HG02840 (cell line): Measurements from ENCODE around the gene TTC34.

ENCODE experiments used
- ATAC-seq: cut with Tn5 transposase; IDR thresholded peaks from one replicate; pipeline ENCODE4 v1.9.1; 2021; ENCODE audit warnings: mild to moderate bottlenecking, moderate library complexity, moderate number of reproducible peaks; ENCODE audit not compliant: unreplicated experiment, low FRiP score

The TTC34 gene

DNA sequence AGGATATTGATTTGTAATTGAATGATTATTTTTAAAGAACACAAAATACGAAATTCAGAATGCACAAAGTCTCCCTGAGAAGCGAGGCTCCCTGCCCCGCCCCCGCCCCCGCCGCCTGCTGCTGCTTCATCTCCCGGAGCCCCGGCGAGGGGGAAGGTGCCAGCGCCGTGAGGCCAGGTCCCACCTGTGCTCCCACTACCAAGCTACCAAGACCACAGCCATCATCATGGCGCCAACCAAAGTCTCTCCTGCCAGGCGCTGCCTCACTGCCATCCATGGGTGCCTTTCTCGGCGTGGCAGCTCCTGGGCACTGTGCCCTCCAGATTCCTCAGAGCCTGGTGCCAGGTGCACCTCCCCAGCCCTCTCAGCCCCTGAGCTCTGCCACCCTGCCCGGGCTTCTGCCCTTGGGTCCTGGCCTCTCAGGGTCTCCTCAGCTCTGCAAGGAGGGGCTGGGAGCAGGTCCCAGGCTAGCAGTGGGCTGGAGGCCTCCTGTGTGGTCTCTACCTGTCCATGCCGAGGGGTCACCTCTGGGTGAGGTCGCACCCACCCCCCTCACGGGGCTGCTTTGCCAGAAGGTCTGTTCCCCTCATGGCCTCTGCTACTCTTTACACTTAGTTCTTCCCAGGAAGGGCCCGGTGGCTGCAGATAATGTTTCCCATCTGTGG is 29.4 kb upstream of the TTC34 start:
- ATAC-seq, result no peak

DNA sequence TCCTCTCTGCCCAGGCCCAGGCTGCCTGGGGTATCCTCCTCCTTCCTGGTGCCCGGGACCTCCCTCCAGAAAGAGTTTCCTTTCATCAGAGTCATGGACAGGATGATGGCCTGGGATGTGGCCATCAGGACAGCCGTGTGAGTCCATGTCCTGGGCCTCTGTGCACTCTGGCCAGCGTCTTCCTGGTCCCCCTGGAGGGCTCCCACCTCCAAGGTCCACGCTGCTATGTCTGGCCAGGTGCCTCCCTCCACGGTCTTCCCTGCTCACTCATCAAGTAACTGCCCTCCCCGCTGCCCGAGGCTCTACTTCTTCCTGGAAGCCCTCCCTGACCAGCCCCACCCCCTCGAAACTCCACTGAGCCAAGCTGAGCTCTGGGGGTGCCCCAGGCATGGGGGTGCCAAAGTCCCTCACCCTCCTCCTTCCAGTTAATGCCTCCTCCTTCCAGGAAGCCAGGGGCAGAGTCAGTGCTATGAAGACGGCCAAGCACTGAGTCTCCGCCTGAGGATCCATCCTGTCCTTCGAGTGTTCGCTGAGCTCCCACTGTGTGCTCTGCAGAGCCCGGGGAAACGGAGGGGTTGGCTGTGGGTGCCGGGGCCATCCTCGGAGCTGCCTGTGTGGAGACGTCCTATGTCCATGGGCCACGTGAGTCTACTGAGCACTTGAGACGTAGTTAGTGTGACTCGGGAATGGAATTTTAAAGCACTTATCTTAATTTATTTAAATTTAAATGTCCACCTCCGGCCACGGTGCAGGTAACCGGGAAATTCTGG is 28.5 kb upstream of the TTC34 start:
- ATAC-seq, result no peak

DNA sequence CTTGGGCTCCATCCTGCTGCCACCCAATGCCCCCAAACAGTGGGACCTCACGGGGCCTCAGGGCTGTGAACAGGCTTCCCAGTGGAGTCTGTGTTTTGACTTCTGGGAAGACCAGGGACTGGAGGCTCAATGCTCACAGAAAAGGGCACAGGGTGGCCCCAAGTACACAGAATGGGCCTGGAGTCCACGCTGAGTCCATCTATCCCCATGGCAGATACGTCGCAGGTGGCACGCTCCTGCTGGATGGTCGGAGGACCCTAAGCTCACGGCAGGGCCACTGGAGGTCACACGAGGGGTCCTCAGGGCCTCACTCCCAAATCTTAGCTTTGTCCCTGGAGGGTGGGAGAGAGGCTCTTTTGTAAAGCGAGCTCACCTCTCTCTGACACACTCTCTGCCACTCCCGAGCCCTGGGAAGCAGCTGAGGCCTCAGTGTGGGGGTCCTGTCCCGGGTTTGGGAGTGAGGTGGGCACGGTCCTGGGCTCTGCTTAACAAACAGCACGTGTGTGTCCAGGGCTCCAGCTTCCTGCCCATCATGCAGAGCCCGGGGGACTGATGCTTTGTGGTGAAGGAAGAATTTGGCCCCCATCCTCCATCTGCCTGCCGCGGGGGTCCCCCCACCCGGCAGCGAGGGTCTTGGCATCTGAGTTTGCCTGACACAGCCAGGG is 27.2 kb upstream of the TTC34 start:
- no peak for ATAC-seq

DNA sequence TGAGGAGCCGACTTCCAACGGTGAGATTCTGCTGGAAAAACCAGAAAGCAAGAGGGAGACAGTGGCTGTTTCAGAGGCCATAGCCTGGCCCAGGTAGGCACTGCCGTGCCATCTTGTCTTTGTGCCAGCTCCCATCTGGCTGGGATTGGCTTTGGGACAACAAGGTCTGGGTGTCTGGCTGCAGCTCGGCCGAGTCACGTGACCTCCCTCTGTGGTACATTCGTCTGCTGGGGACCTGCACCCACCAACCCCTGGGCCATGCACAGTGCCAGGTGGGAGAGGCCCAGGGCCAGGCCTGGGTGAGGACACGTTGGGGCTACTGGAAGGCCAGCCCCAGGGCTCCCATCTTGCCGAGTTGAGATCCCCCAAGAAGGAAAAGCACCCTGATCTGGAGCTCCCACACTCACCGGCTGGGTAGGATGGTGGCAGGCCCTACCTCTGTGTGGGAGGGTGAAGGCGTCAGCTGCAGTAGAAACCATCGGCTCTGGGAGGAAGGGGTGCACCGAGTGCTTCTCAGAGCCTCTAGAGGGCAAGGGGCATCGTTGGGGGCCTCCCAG is 25.3 kb upstream of the TTC34 start:
- no peak for ATAC-seq

DNA sequence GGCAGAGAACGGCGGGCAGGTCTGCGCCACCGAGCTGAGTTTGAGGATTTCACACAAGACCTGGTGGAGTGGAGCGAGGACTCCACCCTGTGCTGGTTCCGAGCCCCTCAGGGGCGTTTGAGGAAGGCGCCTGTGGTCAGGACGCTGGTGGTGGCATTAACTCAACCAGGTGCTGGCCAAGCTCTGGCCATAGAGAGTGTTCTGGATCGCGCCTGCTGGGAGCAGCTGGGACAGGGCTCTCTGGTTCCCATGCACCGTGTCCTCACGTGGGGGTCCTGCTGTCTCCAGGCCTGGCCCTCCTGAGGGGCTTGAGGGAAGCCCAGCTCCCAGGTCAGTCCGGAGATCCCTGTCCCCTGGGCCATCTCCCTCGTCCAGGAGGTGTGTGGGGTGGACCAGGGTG is 24.8 kb upstream of the TTC34 start:
- ATAC-seq, result no peak

DNA sequence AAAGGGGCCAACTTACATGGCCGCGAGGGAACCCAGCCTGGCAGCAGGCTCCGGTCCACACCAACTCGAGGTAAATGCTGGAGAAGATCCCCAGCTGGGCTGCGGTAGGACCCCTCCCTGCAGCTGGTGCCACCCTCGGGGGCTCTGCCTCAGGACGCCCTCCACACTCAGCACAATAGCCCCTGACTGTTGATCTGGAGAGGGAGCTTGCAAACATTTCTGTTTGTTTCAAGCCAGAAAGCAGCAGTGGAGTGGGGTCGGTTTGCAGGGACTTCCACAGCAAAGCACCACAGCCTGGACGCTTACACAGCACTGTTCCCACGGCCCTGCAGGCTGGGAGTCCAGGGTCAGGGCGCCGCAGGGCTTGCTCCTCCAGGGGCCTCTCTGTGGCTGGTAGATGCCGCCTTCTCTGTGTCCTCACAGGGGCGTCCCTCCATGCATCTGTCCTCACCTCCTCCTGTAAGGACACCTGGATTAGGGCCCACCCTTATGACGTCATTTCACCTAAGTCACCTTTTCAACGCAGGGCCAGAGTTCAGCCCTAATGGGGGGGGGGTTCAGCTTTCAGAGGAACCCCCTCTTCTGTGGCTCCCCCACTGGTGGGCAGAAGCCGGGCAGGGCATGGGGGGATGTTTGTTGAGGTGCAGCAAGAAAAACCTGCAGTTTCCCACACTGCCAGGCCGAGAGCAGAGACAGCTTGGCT is 24.1 kb upstream of the TTC34 start:
- no peak for ATAC-seq

DNA sequence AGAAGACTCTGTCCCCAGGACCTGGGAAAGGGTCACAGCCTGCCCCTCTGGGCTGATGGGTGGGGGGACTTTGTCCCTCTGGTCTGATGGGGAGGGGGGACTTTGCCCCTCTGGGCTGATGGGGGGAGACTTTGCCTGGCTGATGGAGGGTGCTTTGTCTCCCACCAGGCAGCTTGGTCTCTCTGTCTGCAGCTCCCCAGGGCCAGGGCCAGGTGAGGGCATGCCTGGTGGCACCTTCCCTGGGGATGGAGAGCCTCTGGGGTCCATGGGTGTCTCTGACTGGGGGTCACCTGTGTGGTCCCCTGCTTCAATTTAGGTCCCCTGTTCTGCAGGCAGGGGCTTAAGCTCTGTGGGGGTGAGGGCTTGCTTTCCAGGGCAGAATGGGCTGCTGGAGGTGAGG is 23.5 kb upstream of the TTC34 start:
- ATAC-seq, result no peak

DNA sequence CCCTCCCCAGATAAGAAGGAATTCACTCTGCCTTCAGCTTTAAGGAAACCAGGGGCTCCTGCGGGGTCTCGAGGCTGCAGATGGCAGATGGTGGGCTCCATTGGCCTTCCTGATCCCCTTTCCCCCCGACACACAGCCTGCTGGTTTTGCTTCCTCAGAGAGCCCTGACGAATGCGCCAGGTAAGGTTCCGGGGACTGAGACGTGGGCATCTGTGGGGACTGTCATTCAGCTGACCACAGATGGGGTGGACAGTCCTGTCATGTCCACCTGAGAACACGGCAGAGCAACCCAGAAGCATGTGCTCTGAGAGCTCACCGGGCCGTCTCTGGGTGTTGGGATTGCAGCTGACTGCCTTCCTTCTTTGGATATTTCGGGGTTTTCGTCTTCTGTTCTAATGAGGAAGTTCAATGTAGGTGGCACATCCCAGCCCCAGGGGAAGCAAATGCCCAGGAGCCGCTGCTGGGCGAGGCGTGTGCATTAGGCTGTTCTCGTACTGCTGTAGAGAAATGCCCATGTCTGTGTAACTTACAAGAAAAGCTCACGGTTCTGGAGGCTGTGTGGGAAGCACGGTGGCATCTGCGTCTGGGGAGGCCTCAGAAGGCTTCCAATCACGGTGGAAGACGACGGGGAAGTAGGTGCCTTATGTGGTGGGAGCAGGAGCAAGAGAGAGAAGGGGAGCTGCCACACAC is 22.6 kb upstream of the TTC34 start:
- ATAC-seq, result no peak

DNA sequence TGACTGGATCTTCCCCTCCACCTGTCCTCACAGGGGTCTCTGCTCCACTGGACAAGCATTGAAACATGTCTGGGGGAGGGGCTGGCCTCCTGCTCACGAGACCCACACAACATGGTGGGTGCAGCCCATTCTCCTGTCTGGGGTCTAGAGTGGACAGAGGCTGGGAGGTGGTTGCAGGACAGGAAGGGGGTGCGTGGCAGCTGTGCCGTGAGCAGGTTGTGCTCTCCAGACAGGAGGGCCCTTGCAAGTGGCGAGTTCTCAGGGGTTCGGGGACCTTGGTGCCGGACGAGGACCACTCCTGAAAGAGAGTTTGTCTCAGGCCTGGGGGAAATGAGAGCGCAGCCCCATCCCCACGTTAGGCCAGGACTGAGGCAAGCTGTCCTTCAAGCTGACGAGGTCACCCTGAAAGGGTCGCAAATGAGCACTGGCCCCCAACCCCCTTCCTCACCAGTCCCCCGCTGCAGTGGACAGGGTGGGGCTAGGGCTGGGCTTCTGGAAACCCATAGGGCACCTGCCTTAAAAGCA is 21.2 kb upstream of the TTC34 start:
- ATAC-seq, result no peak

DNA sequence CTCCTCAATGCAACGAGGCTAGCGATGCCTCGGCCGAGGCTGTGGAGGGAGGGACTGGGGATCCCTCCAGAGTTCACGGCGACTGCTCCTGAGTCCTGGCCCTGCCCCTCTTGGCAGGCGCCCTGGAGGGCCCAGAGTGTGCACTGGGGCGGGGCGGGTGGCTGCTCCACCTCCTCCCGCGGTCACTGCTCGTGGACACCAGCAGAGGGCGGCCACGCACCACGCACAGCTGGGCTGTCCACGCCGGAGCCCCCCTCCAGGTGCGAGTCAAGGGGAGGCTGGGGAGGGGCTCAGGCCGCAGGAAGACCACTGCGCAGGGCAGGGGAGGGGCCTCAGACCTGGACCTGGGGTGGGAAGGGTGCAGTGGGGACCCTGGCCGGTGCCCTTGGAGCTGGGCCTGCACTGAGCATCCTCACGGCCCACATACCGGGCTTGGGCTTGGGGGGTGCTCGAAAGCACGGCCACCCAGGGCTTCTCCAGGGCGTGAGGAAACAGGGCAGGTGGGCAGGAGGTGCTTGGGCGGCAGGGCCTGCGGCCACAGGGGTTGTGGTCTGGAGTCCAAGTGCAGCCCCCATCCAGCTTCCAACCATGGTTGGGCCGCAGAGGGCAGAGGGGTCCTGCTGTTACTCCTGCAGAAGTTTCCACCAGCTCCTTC is 20.6 kb upstream of the TTC34 start:
- no peak for ATAC-seq

DNA sequence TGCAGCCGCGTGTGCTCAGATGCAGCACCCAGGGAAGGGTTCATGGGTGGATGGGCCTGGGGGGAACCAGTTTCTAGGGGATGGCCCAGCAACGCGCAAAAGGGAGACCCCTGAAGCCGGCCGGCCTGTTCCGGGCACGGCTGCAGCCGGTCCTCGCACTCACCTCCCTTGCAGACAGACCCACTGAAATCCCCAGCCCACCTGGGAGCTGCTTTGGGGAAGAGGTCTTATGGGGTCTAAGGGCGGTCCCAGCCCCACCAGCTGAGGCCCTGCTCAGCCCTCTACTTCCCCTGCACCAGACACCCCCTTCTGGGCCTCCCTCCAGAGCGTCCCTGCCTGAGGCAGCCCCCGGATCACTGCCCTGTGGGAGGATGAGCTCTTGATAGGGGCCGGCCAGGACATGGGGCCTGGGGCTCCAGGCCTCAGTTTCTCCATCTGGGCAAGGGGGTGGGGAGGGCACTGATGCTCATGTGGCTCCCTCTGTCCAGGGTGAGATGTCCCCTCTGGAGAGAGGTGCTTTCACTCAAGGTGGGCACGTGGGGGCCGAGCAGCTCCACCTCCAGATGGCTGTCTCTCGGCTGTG is 20.0 kb upstream of the TTC34 start:
- no peak for ATAC-seq

DNA sequence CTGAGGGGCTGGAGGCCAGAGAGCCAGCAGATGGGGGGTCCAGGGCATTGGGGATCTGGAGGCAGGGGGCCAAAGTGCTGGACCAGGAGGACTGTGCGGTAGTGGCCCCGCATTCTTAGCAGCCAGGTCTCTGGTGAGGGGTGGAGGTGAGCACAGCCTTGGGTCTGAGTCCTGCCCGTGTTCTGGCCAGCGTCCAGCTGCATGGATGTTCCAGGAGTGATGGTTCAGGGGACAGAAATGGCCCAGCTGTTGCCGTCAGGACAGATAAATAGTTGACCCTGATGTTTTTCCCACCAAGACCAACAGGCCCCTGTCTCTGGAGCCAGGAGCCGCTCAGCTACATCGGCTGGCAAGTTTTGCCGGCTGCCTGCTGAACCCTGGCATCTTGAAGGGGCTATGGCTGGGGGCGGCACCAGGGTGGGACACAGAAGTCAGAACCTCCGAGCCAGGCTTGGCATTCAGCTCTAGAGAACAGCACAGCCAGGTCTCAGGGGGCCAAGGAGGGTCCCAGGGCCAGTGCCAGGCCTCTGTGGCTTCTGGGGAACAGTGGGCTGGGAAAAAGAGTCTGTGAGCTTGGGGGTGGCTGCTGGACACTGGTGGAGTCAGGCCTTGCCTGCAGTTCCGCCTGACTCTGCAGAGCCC is 19.4 kb upstream of the TTC34 start:
- ATAC-seq, result no peak

DNA sequence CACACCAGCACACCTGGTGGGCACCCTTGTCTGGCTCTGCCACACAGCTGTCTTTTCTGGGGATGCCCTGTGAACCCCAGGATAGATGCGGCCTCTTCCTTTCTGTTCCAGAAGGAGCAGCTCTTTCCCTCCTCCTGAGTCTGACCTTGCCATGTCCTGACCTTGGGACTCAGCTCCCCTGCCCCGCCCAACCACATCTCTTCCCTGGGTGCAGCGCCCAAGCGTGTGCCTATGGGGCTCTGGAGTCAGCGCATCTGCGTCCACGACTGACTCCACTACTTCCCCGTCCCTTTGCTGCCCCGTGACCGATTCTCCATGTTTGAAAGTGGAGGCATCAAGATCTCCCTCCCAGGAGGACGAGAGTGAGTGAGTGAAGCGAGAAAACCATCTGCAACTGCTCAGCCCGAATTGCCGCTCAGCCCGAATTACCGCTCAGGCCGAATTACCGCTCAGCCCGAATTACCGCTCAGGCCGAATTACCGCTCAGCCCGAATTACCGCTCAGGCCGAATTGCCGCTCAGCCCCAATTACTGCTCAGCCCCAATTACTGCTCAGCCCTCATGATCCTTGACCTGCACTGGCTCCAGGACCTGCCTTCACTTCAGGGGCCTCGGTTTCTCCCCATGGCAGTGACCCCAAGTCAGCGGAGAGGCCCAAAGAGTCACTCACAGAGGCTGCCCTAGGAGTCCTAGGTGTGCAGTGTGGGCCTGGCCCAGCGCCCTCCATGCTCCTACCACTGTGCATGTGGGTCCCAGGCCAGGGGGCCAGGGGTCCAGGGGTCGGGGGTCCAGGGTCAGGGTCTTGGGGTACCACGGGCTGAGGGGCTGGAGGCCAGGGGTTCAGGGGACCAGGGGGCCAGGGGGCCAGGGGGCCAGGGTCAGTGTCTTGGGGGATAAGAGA is 18.6 kb upstream of the TTC34 start:
- no peak for ATAC-seq

DNA sequence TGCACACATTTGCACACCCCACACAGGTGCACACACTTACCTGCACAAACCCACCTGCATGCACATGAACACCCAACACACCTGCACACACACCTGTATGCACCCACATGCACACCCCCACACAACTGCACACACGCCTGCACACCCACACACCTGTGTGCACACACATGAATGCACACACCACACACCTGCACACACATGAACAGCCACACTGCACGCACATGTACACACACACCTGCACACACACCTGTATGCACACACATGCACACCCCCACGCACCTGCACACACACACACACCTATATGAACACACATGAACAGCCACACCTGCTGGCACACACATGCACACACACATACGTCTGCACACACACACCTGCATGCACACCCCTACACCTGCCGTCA is 17.9 kb upstream of the TTC34 start:
- ATAC-seq, result no peak

DNA sequence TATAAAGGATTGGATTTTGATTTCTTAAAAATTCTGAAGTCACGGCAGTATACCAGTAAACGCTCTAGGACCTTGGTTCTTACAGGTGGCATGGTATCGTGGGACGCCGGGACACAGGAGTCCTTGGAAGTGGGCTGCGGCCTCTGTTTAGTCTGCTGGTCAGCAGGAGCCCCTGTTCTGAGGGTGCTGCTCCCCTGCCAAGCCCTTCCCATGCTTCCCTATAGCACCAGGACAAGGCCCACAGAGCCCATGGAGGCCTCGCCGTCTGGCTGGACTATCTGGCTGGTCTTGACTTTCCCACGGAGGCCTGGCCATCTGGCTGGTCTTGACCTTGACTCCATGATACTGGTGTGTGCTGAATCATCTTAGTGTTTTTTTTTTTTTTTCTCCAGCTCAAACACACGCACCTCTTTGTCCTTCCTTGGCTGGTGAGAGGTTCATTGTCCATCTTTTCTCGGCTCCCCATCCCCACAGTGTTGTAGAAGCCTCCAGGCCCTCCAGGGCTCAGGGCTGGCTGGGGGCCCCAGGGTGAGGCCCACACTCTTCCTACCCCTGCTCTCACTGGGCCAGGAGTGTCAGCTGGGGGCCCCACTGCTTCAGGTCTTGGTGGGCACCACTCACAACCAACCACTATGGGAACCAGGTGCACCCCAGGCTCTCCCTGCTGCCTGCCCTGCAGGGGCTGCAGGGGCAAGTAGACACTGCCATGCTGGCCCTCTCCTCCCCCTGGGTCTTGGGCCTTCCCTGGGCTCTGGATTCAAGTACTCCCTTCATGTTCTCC is 16.5 kb upstream of the TTC34 start:
- ATAC-seq, result no peak

DNA sequence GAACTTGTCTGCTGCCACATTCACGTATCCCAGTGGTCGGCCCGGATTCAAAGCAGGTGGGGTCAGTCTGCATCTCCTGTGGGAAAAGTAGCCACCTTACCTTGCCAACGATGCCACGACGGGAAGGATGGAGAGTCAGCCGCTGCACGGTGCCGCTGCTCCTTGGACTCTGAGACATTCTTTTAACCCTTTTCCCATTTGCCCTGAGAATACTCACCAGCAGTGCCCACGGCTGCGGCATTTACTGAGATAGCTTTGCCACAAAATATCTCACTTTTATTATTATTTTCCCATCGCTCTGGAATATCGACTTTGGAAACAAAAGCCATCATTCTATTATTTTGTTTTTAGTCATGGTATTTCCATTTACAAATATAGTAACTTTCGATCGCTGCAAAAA is 15.3 kb upstream of the TTC34 start:
- no peak for ATAC-seq

DNA sequence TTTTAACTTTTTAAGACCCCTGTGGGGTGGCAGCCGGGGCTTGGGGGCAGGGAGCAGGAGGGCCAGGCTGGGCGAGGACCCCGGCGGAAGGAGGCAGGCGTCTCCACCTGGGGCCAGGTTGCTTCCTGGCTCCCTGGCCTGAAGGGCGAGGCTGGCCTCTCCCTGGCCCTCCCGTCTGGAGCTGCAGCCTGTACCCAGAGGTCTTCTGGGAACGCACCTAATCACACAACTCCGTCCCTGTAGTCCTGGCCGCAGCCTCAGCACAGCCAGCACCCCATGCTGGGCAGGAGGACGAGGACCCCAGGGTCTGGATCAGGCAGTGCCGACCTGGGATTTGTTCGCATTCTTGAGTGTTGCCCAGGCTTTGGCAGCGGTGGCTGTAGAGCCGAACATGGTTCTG is 14.1 kb upstream of the TTC34 start:
- ATAC-seq, result no peak
